Upper lobe of right lung (tissue), 1 donor: Measurements from ENCODE around the gene C1QC. TPM values are rescaled to one million over a fixed set of nuclear protein-coding genes. Genes with fewer than 3 reads are reported as not detected.

Experiments used
- ATAC-seq: fragments of 200-7000 bp; cut with Tn5 transposase; one replicate; pipeline ENCODE4 v1.9.1; 2020; ENCODE audit warnings: mild to moderate bottlenecking, moderate library complexity
- DNase-seq: peaks from one replicate; pipeline ENCODE4 v3.0.0-alpha.2; 2020
- H3K27ac ChIP-seq: fragments of 200-600 bp; one replicate; pipeline ENCODE4 v1.8.0; 2022
- H3K27me3 ChIP-seq: fragments of 200-600 bp; one replicate; pipeline ENCODE4 v1.8.0; 2022; ENCODE audit warnings: mild to moderate bottlenecking
- H3K36me3 ChIP-seq: fragments of 200-600 bp; one replicate; pipeline ENCODE4 v1.8.0; 2022
- H3K4me1 ChIP-seq: fragments of 200-600 bp; one replicate; pipeline ENCODE4 v1.8.0; 2022
- H3K4me3 ChIP-seq: fragments of 200-600 bp; one replicate; pipeline ENCODE4 v1.8.0; 2022; ENCODE audit warnings: mild to moderate bottlenecking
- H3K9me3 ChIP-seq: fragments of 200-600 bp; one replicate; pipeline ENCODE4 v1.8.0; 2022
- intact Hi-C: fragments of 100-400 bp; cut with DNase I; formaldehyde crosslinking; loops from one replicate; pipeline ENCODE4 v1.11.0; 2022
- total RNA-seq: library from RNA; stranded (reverse); fragmentation: NEBNext Ultra II Directional; extraction: Animal tissue kit (Norgen Biotek cat#: 25700); gene quantifications from one replicate; pipeline ENCODE4 v1.2.1, GENCODE V29; 2021
- TF ChIP-seq, protein P1 (sequence below): fragments of 200-600 bp; IDR thresholded peaks from one replicate; pipeline ENCODE4 v1.8.0; 2022; ENCODE audit warnings: antibody characterized with exemption
- donor health status: DM: no; HTN: yes; CAD: no; lungs with severe emphysema.

Gene C1QC
- total RNA-seq, 1 donor from 2014 or later, result 353 TPM

DNA sequence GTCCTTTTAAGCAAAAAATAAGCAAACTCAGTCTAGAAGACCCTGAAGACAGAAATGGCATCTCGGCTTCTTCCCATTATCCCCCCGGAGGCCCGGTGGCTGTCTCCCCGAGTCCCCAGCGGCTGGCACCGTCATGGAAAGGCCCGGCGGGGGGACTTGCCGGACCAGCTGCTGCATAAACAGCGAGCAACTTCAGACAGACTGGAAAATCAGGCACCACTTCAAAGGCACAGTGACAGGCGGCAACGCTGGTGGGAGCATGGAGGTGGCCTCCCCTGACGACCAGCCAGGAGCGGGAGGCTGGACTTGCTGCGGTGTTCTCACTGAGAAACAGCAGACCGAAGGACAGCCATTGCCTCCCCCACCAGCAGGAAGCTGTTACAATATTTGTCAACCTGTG lies 25.4 kb upstream of the C1QC start:
- no peak for ATAC-seq
- TF ChIP-seq, protein P1, sequence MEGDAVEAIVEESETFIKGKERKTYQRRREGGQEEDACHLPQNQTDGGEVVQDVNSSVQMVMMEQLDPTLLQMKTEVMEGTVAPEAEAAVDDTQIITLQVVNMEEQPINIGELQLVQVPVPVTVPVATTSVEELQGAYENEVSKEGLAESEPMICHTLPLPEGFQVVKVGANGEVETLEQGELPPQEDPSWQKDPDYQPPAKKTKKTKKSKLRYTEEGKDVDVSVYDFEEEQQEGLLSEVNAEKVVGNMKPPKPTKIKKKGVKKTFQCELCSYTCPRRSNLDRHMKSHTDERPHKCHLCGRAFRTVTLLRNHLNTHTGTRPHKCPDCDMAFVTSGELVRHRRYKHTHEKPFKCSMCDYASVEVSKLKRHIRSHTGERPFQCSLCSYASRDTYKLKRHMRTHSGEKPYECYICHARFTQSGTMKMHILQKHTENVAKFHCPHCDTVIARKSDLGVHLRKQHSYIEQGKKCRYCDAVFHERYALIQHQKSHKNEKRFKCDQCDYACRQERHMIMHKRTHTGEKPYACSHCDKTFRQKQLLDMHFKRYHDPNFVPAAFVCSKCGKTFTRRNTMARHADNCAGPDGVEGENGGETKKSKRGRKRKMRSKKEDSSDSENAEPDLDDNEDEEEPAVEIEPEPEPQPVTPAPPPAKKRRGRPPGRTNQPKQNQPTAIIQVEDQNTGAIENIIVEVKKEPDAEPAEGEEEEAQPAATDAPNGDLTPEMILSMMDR, result no peak
- H3K36me3 ChIP-seq, result no peaks in the 10 kb centered on the region
- DNase-seq, result no peak
- H3K27me3 ChIP-seq, result peaks cover 58% of the 10 kb centered on the region
- no peak overlapping the region for H3K4me3 ChIP-seq
- H3K4me1 ChIP-seq, result no peaks in the 10 kb centered on the region
- no peaks in the 10 kb centered on the region for H3K9me3 ChIP-seq
- intact Hi-C loops, result no loop called here
- no peak overlapping the region for H3K27ac ChIP-seq

DNA sequence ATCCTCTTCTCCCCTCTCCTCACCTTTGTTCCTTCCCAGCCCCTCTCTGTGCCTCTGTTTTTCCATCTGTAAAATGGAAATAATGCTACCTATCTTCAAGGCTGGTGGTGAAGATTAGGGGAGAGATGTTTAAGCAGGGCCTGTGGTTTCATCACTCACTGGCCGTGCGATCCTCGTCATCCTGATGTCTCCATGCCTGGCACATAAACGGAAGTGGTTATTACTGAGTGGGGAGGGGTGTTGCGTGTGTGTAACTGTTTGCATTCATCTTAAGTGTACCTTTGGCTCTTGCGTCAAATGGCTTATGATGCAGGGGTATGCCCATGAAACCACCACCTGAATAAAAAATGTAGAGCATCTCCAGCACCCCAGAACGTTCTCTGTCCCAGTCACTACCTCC lies 24.2 kb upstream of the C1QC start:
- DNase-seq, result no peak
- intact Hi-C loops, result no loop called here
- Histone ChIP-seq H3K27me3 (peaks cover 68% of the 10 kb centered on the region), H3K36me3 (no peaks in the 10 kb centered on the region), H3K27ac (no peak overlapping the region), H3K9me3 (no peaks in the 10 kb centered on the region), H3K4me3 (no peak overlapping the region), H3K4me1 (no peaks in the 10 kb centered on the region)
- no peak for ATAC-seq
- TF ChIP-seq, protein P1, result no peak

DNA sequence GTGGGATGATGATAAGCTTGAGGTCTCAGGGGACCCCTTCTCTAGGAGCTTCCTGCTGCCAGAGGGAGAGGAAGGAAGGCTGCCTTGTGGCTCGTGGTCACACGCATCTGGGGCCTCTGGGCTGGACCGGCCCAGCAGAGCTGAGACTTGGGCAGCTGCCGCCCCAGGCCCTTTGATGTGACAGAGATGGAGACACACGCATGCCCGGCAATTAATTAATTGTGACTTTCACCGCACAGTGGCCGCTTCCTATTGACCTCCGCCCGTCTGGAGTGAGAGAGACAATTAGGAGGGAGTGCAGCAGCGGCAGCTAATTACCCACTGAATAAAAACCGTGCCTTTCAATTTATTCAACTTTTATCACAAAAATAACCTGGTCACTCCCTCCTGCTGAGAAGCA lies 23.6 kb upstream of the C1QC start:
- no peak overlapping the region for H3K4me3 ChIP-seq
- no peaks in the 10 kb centered on the region for H3K4me1 ChIP-seq
- no peak for DNase-seq
- H3K9me3 ChIP-seq, result no peaks in the 10 kb centered on the region
- no peak overlapping the region for H3K27ac ChIP-seq
- ATAC-seq, result no peak
- TF ChIP-seq, protein P1, result no peak
- intact Hi-C loops, result no loop called here
- no peaks in the 10 kb centered on the region for H3K36me3 ChIP-seq
- peaks cover 67% of the 10 kb centered on the region for H3K27me3 ChIP-seq

DNA sequence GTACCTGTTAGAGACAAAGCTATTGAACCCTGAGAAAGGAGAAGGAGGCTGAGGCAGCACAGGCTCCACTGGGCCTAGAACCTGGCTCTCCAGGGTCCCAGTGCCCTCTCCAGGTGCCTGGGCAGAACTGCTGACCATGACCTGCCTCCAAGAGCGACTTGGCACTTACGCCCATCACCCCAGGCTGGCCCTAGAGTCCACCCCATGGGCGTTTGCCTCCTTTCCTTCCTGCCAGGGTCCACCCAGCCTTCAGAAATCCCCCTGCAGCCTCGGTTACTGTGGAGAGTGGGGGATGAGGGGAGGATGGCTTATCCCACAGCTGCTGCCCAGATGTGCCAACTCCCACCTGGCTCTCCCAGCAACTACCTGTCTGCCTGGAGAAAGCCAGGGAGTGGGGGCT lies 21.7 kb upstream of the C1QC start:
- Histone ChIP-seq H3K4me1 (no peaks in the 10 kb centered on the region), H3K27me3 (peaks cover 66% of the 10 kb centered on the region), H3K36me3 (no peaks in the 10 kb centered on the region), H3K27ac (no peak overlapping the region), H3K9me3 (no peaks in the 10 kb centered on the region), H3K4me3 (no peak overlapping the region)
- ATAC-seq (no peak), DNase-seq (no peak)
- intact Hi-C loops, result no loop called here
- TF ChIP-seq, protein P1, result no peak

DNA sequence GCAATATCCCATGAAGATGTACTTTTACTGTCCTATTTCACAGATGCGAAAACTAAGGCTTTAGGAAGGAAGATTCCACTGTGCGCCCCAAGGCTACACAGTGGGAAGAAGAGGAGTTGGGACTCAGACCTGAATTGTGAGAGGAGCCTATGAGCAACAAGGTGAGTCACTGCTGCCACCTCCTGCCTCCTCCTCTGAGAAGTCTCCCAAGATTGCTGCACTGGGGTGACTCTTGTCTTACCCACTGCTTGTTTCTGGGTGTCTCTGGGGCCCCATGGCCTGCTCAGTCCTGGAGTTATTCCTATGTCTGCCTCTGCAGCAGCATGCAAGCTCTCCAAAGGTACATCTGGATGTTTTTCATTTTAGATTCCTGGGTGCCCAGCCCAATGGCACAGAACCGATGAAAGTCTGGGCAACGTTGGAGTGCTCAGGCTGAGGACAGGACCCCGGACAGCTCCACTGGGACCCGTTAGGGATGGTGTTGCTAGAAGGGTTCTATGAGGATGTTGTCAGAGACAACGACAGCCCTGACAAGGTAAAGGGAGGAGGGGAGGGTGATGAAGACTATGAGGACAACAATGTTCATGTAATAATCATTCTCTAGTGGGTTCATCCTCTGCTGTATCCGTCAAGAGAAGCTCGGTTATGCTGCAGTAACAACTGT lies 18.0 kb upstream of the C1QC start:
- no peak for ATAC-seq
- Histone ChIP-seq H3K4me1 (no peaks in the 10 kb centered on the region), H3K27me3 (peaks cover 63% of the 10 kb centered on the region), H3K36me3 (no peaks in the 10 kb centered on the region), H3K4me3 (no peak overlapping the region), H3K9me3 (no peaks in the 10 kb centered on the region), H3K27ac (no peak overlapping the region)
- intact Hi-C loops, result no loop called here
- TF ChIP-seq, protein P1, result no peak
- DNase-seq, result no peak
